H1 (cell line): Measurements from ENCODE around the gene BECN2. TPM values are rescaled to one million over a fixed set of nuclear protein-coding genes. Genes with fewer than 3 reads are reported as not detected.

Experiments
- ATF2 ChIP-seq: IDR thresholded peaks from 2 replicates; pipeline ENCODE4 v1.6.1; 2012; ENCODE audit warnings: low read length, inconsistent platforms
- CHD7 ChIP-seq: fragments of 300-600 bp; sonication (generic); IDR thresholded peaks from 2 replicates; pipeline ENCODE4 v1.7.1; 2012; ENCODE audit warnings: low read length, moderate library complexity, mild to moderate bottlenecking, inconsistent platforms; ENCODE audit not compliant: insufficient replicate concordance
- GABPA ChIP-seq: IDR thresholded peaks from 2 replicates; pipeline ENCODE4 v1.6.1; 2011; ENCODE audit warnings: mild to moderate bottlenecking, low read length, moderate library complexity, borderline replicate concordance; ENCODE audit not compliant: insufficient read depth
- KDM5A ChIP-seq: fragments of 200-600 bp; IDR thresholded peaks from 2 replicates; pipeline ENCODE4 v1.7.1; 2012; ENCODE audit warnings: mild to moderate bottlenecking, low read length, inconsistent platforms, mixed read lengths
- NRF1 ChIP-seq: IDR thresholded peaks from 2 replicates; pipeline ENCODE4 v1.6.1; 2011; ENCODE audit warnings: mild to moderate bottlenecking, low read depth, low read length, improper control_type of control experiment
- RNF2 ChIP-seq: fragments of 200-900, 300-1000 bp; sonication (generic); IDR thresholded peaks from 2 replicates; pipeline ENCODE4 v1.7.1; 2016; ENCODE audit warnings: borderline replicate concordance, low read depth, mild to moderate bottlenecking, antibody characterized with exemption, low read length; ENCODE audit not compliant: poor library complexity, severe bottlenecking; ENCODE audit errors: missing control alignments
- SIN3A ChIP-seq, 2 experiments: IDR thresholded peaks in 1 of 2; conservative IDR thresholded peaks in 1 of 2; 2 replicates each; pipeline ENCODE4 v1.6.1; 2011 to 2012; ENCODE audit warnings: low read length in 2 of 2, improper control_type of control experiment in 1 of 2, low read depth in 1 of 2, mild to moderate bottlenecking in 1 of 2
- SIRT6 ChIP-seq: IDR thresholded peaks from one replicate; pipeline ENCODE4 v1.7.1; 2012; ENCODE audit warnings: low read length, inconsistent platforms
- SIX5 ChIP-seq: IDR thresholded peaks from 2 replicates; pipeline ENCODE4 v1.6.1; 2011; ENCODE audit warnings: mild to moderate bottlenecking, low read depth, low read length
- TCF12 ChIP-seq: IDR thresholded peaks from 2 replicates; pipeline ENCODE4 v1.6.1; 2011; ENCODE audit warnings: low read depth, mild to moderate bottlenecking, low read length
- polyA plus RNA-seq, 7 experiments: library from polyadenylated mRNA; depleted of rRNA in 3 of 7; stranded (reverse) in 5 of 7; unstranded in 2 of 7; fragments of >200 nt in 5 of 7; fragments of 200-250 nt in 2 of 7; gene quantifications; 1 replicate in 5 of 7; 2 replicates in 1 of 7; 4 replicates in 1 of 7; pipeline versions ENCODE4 v1.2.1 to v1.2.3, GENCODE V29; 2011 to 2013; ENCODE audit warnings: missing spikeins in 2 of 7, mixed read lengths in 2 of 7
- total RNA-seq: library from RNA; stranded (reverse); fragmentation: NEBNext Ultra II Directional; extraction: Animal tissue kit (Norgen Biotek cat#: 25700); gene quantifications from 2 replicates; pipeline ENCODE4 v1.2.1, GENCODE V29; 2021

BECN2 gene
- total and polyA plus RNA-seq, 2 of the 8 experiments (the other 6 are each of a cell fraction or from before 2014, with no cell fraction given) = not detected

- no peak for TF ChIP-seq CHD7
- TF ChIP-seq SIRT6 = no peak
- TF ChIP-seq GABPA = no peak
- TF ChIP-seq SIX5 = no peak
- TF ChIP-seq RNF2 = no peak
- no peak for TF ChIP-seq KDM5A
- no peak for TF ChIP-seq SIN3A (conservative IDR thresholded peaks at IDR 0.05 in 1 of 2, IDR thresholded peaks at IDR 0.05 in 1 of 2; ENCODE audit: low read depth in 1 of 2, low read length in 2 of 2)
- no peak for TF ChIP-seq TCF12
- TF ChIP-seq ATF2 = no peak
- TF ChIP-seq NRF1 = no peak
These were observed 22.4 kb downstream of the BECN2 start (continued) for GRCh38 chr1:241979926-241980325.
